ENCODE data around the gene ZNF280A.
A peak's percentile ranks its signal among the peaks of the same experiment; 100 is the strongest.
"Not testable (repeated sequence)": the region's sequence is repeated elsewhere in the genome, so short reads cannot be mapped to it uniquely, and the experiment has no call there.

ZNF280A gene

GRCh38 chr22:22510833-22511232 is 9.2 kb downstream of the ZNF280A start:
- not testable (repeated sequence) for DNase-seq

- not testable (repeated sequence) for DNase-seq
Observed at GRCh38 chr22:22509912-22510311, 10.2 kb downstream of the ZNF280A start.

GRCh38 chr22:22508274-22509176 is 11.5 kb downstream of the ZNF280A start, which contains the start of gene ZNF280B:
ZNF280B (minus strand) TSS chr22:22508742; CDS start chr22:22489398, 19,344 bp downstream.
- peak; percentile 19 to 59 for DNase-seq

- DNase-seq = no peak
Observed at GRCh38 chr22:22507743-22508273, 12.3 kb downstream of the ZNF280A start.

- DNase-seq = no peak
Observed at GRCh38 chr22:22506736-22507135, 13.3 kb downstream of the ZNF280A start.

- DNase-seq = no peak
Observed at GRCh38 chr22:22498267-22498666, 21.8 kb downstream of the ZNF280A start.

- DNase-seq = not testable (repeated sequence)
Observed at GRCh38 chr22:22491589-22491988, 28.5 kb downstream of the ZNF280A start.

- no peak for DNase-seq
Observed at GRCh38 chr22:22488736-22489135, 31.3 kb downstream of the ZNF280A start.

GRCh38 chr22:22487869-22488597 is 32.0 kb downstream of the ZNF280A start:
- no peak for DNase-seq

GRCh38 chr22:22487059-22487458 is 33.0 kb downstream of the ZNF280A start:
- DNase-seq = no peak

- DNase-seq = no peak
Observed at GRCh38 chr22:22486132-22486899, 33.8 kb downstream of the ZNF280A start.

- no peak for DNase-seq
Observed at GRCh38 chr22:22485524-22485923, 34.5 kb downstream of the ZNF280A start.

- no peak for DNase-seq
Observed at GRCh38 chr22:22484023-22484422, 36.0 kb downstream of the ZNF280A start.

GRCh38 chr22:22480940-22481339 is 39.1 kb downstream of the ZNF280A start:
- no peak for DNase-seq

- DNase-seq = no peak
Observed at GRCh38 chr22:22479999-22480532, 40.0 kb downstream of the ZNF280A start.

- no peak for DNase-seq
Observed at GRCh38 chr22:22479116-22479515, 41.0 kb downstream of the ZNF280A start.

GRCh38 chr22:22478470-22478869 is 41.6 kb downstream of the ZNF280A start:
- DNase-seq = no peak

GRCh38 chr22:22474733-22475132 is 45.3 kb downstream of the ZNF280A start:
- no peak for DNase-seq

- not testable (repeated sequence) for DNase-seq
Observed at GRCh38 chr22:22471104-22471503, 49.0 kb downstream of the ZNF280A start.

- no peak for DNase-seq
Observed at GRCh38 chr22:22469527-22469926, 50.5 kb downstream of the ZNF280A start.

GRCh38 chr22:22468794-22469469 is 51.1 kb downstream of the ZNF280A start:
- not testable (repeated sequence) for DNase-seq

- no peak for DNase-seq
Observed at GRCh38 chr22:22467112-22467511, 53.0 kb downstream of the ZNF280A start.
